ENCODE results near the gene DLX3. TPM values are rescaled to one million over a fixed set of nuclear protein-coding genes. Genes with fewer than 3 reads are reported as not detected.

The DLX3 gene
- total RNA-seq, 1 experiment from 2014 or later, result not detected

GRCh38 chr17:50021681-50022370 lies 26.8 kb upstream of the DLX3 start:
- H3K4me3 ChIP-seq (ENCODE audit: low read length), result no peak overlapping the region
- no peaks in the 10 kb centered on the region for H3K27me3 ChIP-seq (ENCODE audit: low read length)
- DNase-seq, result no peak
- H3K9me2 ChIP-seq (replicated peaks; ENCODE audit: insufficient read depth, low read length), result no peaks in the 10 kb centered on the region
- no peak overlapping the region for H3K9ac ChIP-seq (ENCODE audit: low read length)
- H3K9me3 ChIP-seq (ENCODE audit: low read length), result peaks cover 10% of the 10 kb centered on the region; the same call in 1 of the 2 replicates
- no peaks in the 10 kb centered on the region for H3K79me2 ChIP-seq (ENCODE audit: low read length)
- H3K4me2 ChIP-seq (ENCODE audit: low read depth, low read length, poor library complexity, severe bottlenecking), result no peak overlapping the region
- H3K4me1 ChIP-seq (ENCODE audit: low read length), result no peaks in the 10 kb centered on the region
- no peak overlapping the region for H3K27ac ChIP-seq (ENCODE audit: low read length)
- no peaks in the 10 kb centered on the region for H3K36me3 ChIP-seq (ENCODE audit: insufficient read depth, low read length)
- no peaks in the 10 kb centered on the region for H4K20me1 ChIP-seq (ENCODE audit: insufficient read depth, low read depth, low read length)
- no peak overlapping the region for H2AFZ ChIP-seq (ENCODE audit: low read length)

DNA sequence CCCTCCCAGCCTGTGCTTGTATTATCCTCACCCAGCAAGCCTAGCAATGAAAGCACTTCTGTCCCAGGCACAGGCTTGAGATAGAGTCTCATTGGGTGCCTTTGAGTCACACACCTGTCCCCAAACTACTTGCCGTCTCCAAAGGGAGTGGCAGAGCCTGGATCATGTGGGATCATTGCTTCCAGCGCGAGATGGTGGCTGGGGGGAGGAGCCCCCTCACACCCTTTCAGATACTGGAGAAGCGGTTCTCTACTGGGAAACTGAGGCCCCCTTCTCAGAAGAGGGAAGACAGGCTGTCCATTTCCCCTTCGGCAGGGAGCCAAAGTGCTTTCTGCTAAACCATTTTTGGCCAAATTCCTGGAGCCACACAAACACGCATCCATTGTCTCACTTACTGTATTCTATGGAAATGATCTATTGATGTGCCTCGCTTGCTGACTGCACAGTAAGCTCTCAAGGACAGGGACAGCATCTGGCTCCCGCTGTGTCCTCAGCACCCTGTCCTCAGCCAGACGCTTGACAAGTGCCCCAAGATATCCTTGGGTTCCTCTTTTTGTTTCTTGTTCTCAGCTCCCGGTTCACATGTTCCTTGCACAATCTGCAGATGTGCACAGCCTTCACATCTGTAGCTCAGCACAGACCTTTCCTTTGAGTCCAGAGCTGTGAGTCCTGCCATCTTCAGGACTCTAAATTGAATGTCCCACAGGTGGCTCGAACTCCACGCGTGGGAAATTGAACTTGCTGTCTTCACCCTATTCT lies 26.0 kb upstream of the DLX3 start:
- H3K9me2 ChIP-seq (replicated peaks; ENCODE audit: insufficient read depth, low read length), result no peaks in the 10 kb centered on the region
- H3K4me3 ChIP-seq (ENCODE audit: low read length), result no peak overlapping the region
- H3K79me2 ChIP-seq (ENCODE audit: low read length), result no peaks in the 10 kb centered on the region
- H3K4me2 ChIP-seq (ENCODE audit: low read depth, low read length, poor library complexity, severe bottlenecking), result no peak overlapping the region
- peaks cover 10% of the 10 kb centered on the region; the same call in 1 of the 2 replicates for H3K9me3 ChIP-seq (ENCODE audit: low read length)
- no peaks in the 10 kb centered on the region for H3K4me1 ChIP-seq (ENCODE audit: low read length)
- H3K27me3 ChIP-seq (ENCODE audit: low read length), result no peaks in the 10 kb centered on the region
- no peak overlapping the region for H3K27ac ChIP-seq (ENCODE audit: low read length)
- H3K9ac ChIP-seq (ENCODE audit: low read length), result no peak overlapping the region
- no peaks in the 10 kb centered on the region for H3K36me3 ChIP-seq (ENCODE audit: insufficient read depth, low read length)
- no peaks in the 10 kb centered on the region for H4K20me1 ChIP-seq (ENCODE audit: insufficient read depth, low read depth, low read length)
- H2AFZ ChIP-seq (ENCODE audit: low read length), result no peak overlapping the region
- no peak for DNase-seq

GRCh38 chr17:50018909-50019308 lies 23.9 kb upstream of the DLX3 start:
- Histone ChIP-seq H3K27me3 (ENCODE audit: low read length) (no peaks in the 10 kb centered on the region), H2AFZ (ENCODE audit: low read length) (no peak overlapping the region), H3K79me2 (ENCODE audit: low read length) (no peaks in the 10 kb centered on the region), H3K36me3 (ENCODE audit: insufficient read depth, low read length) (no peaks in the 10 kb centered on the region), H3K27ac (ENCODE audit: low read length) (no peak overlapping the region), H3K9me2 (replicated peaks; ENCODE audit: insufficient read depth, low read length) (no peaks in the 10 kb centered on the region), H3K4me1 (ENCODE audit: low read length) (no peaks in the 10 kb centered on the region), H3K9me3 (ENCODE audit: low read length) (peaks cover 2% of the 10 kb centered on the region; the same call in 1 of the 2 replicates), H3K4me2 (ENCODE audit: low read depth, low read length, poor library complexity, severe bottlenecking) (no peak overlapping the region), H4K20me1 (ENCODE audit: insufficient read depth, low read depth, low read length) (no peaks in the 10 kb centered on the region), H3K9ac (ENCODE audit: low read length) (no peak overlapping the region), H3K4me3 (ENCODE audit: low read length) (no peak overlapping the region)
- no peak for DNase-seq

- H3K36me3 ChIP-seq (ENCODE audit: insufficient read depth, low read length), result no peaks in the 10 kb centered on the region
- H2AFZ ChIP-seq (ENCODE audit: low read length), result no peak overlapping the region
- H3K79me2 ChIP-seq (ENCODE audit: low read length), result no peaks in the 10 kb centered on the region
- H3K9me3 ChIP-seq (ENCODE audit: low read length), result no peaks in the 10 kb centered on the region
- H3K4me3 ChIP-seq (ENCODE audit: low read length), result no peak overlapping the region
- no peaks in the 10 kb centered on the region for H3K27me3 ChIP-seq (ENCODE audit: low read length)
- DNase-seq, result no peak
- no peak overlapping the region for H3K9ac ChIP-seq (ENCODE audit: low read length)
- no peaks in the 10 kb centered on the region for H3K4me1 ChIP-seq (ENCODE audit: low read length)
- H4K20me1 ChIP-seq (ENCODE audit: insufficient read depth, low read depth, low read length), result no peaks in the 10 kb centered on the region
- H3K9me2 ChIP-seq (replicated peaks; ENCODE audit: insufficient read depth, low read length), result no peaks in the 10 kb centered on the region
- H3K27ac ChIP-seq (ENCODE audit: low read length), result no peak overlapping the region
- no peak overlapping the region for H3K4me2 ChIP-seq (ENCODE audit: low read depth, low read length, poor library complexity, severe bottlenecking)
Measured at GRCh38 chr17:50015146-50015545, 20.1 kb upstream of the DLX3 start.

DNA sequence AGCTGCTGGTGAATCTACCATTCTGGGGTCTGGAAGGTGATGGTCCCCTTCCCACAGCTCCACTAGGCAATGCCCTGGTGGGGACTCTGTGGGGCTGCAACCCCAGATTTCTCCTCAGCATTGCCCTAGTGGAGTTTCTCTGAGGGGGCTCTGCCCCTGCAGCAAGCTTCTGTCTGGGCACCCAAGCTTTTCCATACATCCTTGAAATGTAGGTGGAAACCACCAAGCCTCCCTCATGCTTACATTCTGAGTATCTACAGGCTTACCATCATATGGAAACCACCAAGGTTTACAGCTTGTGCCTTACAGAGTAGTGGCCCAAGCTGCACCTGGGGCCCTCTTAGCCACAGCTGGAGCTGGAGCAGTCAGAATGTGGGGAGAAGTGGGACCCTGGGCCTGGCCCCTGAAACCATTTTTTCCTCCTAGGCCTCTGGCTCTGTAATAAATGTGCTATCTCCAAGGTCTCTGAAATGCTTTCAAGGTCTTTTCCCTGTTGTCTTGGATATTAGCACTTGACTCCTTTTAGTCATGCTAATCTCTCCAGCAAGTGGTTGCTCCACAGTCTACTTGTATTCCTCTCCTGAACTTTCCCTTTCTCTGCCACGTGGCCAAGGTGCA lies 19.6 kb upstream of the DLX3 start:
- no peaks in the 10 kb centered on the region for H3K9me2 ChIP-seq (replicated peaks; ENCODE audit: insufficient read depth, low read length)
- no peaks in the 10 kb centered on the region for H3K27me3 ChIP-seq (ENCODE audit: low read length)
- no peaks in the 10 kb centered on the region for H4K20me1 ChIP-seq (ENCODE audit: insufficient read depth, low read depth, low read length)
- H3K9ac ChIP-seq (ENCODE audit: low read length), result no peak overlapping the region
- H3K4me2 ChIP-seq (ENCODE audit: low read depth, low read length, poor library complexity, severe bottlenecking), result no peak overlapping the region
- H3K27ac ChIP-seq (ENCODE audit: low read length), result no peak overlapping the region
- no peak for DNase-seq
- H3K4me3 ChIP-seq (ENCODE audit: low read length), result no peak overlapping the region
- H3K36me3 ChIP-seq (ENCODE audit: insufficient read depth, low read length), result no peaks in the 10 kb centered on the region
- no peaks in the 10 kb centered on the region for H3K79me2 ChIP-seq (ENCODE audit: low read length)
- no peaks in the 10 kb centered on the region for H3K9me3 ChIP-seq (ENCODE audit: low read length)
- no peaks in the 10 kb centered on the region for H3K4me1 ChIP-seq (ENCODE audit: low read length)
- H2AFZ ChIP-seq (ENCODE audit: low read length), result no peak overlapping the region

GRCh38 chr17:50013079-50013478 lies 18.1 kb upstream of the DLX3 start:
- no peaks in the 10 kb centered on the region for H3K27me3 ChIP-seq (ENCODE audit: low read length)

GRCh38 chr17:50009282-50009681 lies 14.3 kb upstream of the DLX3 start:
- H3K9ac ChIP-seq (ENCODE audit: low read length), result no peak overlapping the region
- DNase-seq, result no peak
- no peaks in the 10 kb centered on the region for H3K9me2 ChIP-seq (replicated peaks; ENCODE audit: insufficient read depth, low read length)
- H3K9me3 ChIP-seq (ENCODE audit: low read length), result no peaks in the 10 kb centered on the region
- H3K36me3 ChIP-seq (ENCODE audit: insufficient read depth, low read length), result no peaks in the 10 kb centered on the region
- H2AFZ ChIP-seq (ENCODE audit: low read length), result no peak overlapping the region
- no peaks in the 10 kb centered on the region for H3K27me3 ChIP-seq (ENCODE audit: low read length)
- H4K20me1 ChIP-seq (ENCODE audit: insufficient read depth, low read depth, low read length), result no peaks in the 10 kb centered on the region
- no peak overlapping the region for H3K4me3 ChIP-seq (ENCODE audit: low read length)
- no peaks in the 10 kb centered on the region for H3K79me2 ChIP-seq (ENCODE audit: low read length)
- no peak overlapping the region for H3K27ac ChIP-seq (ENCODE audit: low read length)
- H3K4me1 ChIP-seq (ENCODE audit: low read length), result no peaks in the 10 kb centered on the region
- H3K4me2 ChIP-seq (ENCODE audit: low read depth, low read length, poor library complexity, severe bottlenecking), result no peak overlapping the region

More at GRCh38 chr17:50013079-50013478, 18.1 kb upstream of the DLX3 start:
- no peaks in the 10 kb centered on the region for H4K20me1 ChIP-seq (ENCODE audit: insufficient read depth, low read depth, low read length)
- H3K4me3 ChIP-seq (ENCODE audit: low read length), result no peak overlapping the region
- H3K36me3 ChIP-seq (ENCODE audit: insufficient read depth, low read length), result no peaks in the 10 kb centered on the region
- H3K79me2 ChIP-seq (ENCODE audit: low read length), result no peaks in the 10 kb centered on the region
- H3K9me3 ChIP-seq (ENCODE audit: low read length), result no peaks in the 10 kb centered on the region
- no peak overlapping the region for H3K4me2 ChIP-seq (ENCODE audit: low read depth, low read length, poor library complexity, severe bottlenecking)
- H3K9ac ChIP-seq (ENCODE audit: low read length), result no peak overlapping the region
- no peak overlapping the region for H3K27ac ChIP-seq (ENCODE audit: low read length)
- H2AFZ ChIP-seq (ENCODE audit: low read length), result no peak overlapping the region
- no peaks in the 10 kb centered on the region for H3K4me1 ChIP-seq (ENCODE audit: low read length)
- H3K9me2 ChIP-seq (replicated peaks; ENCODE audit: insufficient read depth, low read length), result no peaks in the 10 kb centered on the region
- no peak for DNase-seq

GRCh38 chr17:50003911-50004310 lies 8.9 kb upstream of the DLX3 start:
- Histone ChIP-seq H4K20me1 (ENCODE audit: insufficient read depth, low read depth, low read length) (no peaks in the 10 kb centered on the region), H3K4me1 (ENCODE audit: low read length) (no peaks in the 10 kb centered on the region), H3K27me3 (ENCODE audit: low read length) (no peaks in the 10 kb centered on the region), H3K79me2 (ENCODE audit: low read length) (no peaks in the 10 kb centered on the region), H3K4me3 (ENCODE audit: low read length) (no peak overlapping the region), H3K27ac (ENCODE audit: low read length) (no peak overlapping the region), H3K9me3 (ENCODE audit: low read length) (no peaks in the 10 kb centered on the region), H3K36me3 (ENCODE audit: insufficient read depth, low read length) (no peaks in the 10 kb centered on the region), H3K4me2 (ENCODE audit: low read depth, low read length, poor library complexity, severe bottlenecking) (no peak overlapping the region), H3K9ac (ENCODE audit: low read length) (no peak overlapping the region), H2AFZ (ENCODE audit: low read length) (no peak overlapping the region), H3K9me2 (replicated peaks; ENCODE audit: insufficient read depth, low read length) (no peaks in the 10 kb centered on the region)
- no peak for DNase-seq
